ENCODE results near the gene HMGN3.

GRCh38 chr6:79269877-79270276 lies 35.4 kb upstream of the HMGN3 start:
- TF ChIP-seq YY1 (IDR thresholded peaks at IDR 0.05; ENCODE audit: insufficient read depth, insufficient read length): no peak
- no peak for TF ChIP-seq ZNF274 (IDR thresholded peaks at IDR 0.05; ENCODE audit: low read depth, low read length)
- TF ChIP-seq SUZ12 (IDR thresholded peaks at IDR 0.05; ENCODE audit: extremely low read depth, insufficient read depth, insufficient read length): no peak

All from NT2/D1 (cell line).